HepG2 (cell line): Measurements from ENCODE around the gene DDX4. TPM values are rescaled to one million over a fixed set of nuclear protein-coding genes. Genes with fewer than 3 reads are reported as not detected.

Experiments
- ARID4A ChIP-seq: sonication (generic); formaldehyde crosslinking; IDR thresholded peaks from 2 replicates; pipeline ENCODE4 v1.5.0; 2020; ENCODE audit warnings: mild to moderate bottlenecking, missing genetic modification reagents, borderline replicate concordance
- ATF4 ChIP-seq, 2 experiments: fragments of 450-650 bp in 1 of 2; sonication (generic) in 1 of 2; formaldehyde crosslinking; IDR thresholded peaks; 2 replicates each; pipeline versions ENCODE4 v1.5.0 to v1.8.0; 2020 to 2022; ENCODE audit warnings: mild to moderate bottlenecking in 1 of 2, missing genetic modification reagents in 1 of 2
- DNMT1 ChIP-seq: sonication (generic); formaldehyde crosslinking; IDR thresholded peaks from 2 replicates; pipeline ENCODE4 v1.5.1; 2020; ENCODE audit warnings: mild to moderate bottlenecking, missing genetic modification reagents
- E2F1 ChIP-seq: sonication (generic); formaldehyde crosslinking; IDR thresholded peaks from 2 replicates; pipeline ENCODE4 v1.5.0; 2020; ENCODE audit warnings: missing genetic modification reagents
- FOXP4 ChIP-seq: sonication (generic); formaldehyde crosslinking; IDR thresholded peaks from 2 replicates; pipeline ENCODE4 v1.4.0; 2020; ENCODE audit warnings: missing genetic modification reagents
- GMEB1 ChIP-seq: sonication (generic); formaldehyde crosslinking; IDR thresholded peaks from 2 replicates; pipeline ENCODE4 v1.5.1; 2020; ENCODE audit warnings: missing genetic modification reagents, mild to moderate bottlenecking, borderline replicate concordance
- PRMT3 ChIP-seq: sonication (generic); formaldehyde crosslinking; IDR thresholded peaks from 2 replicates; pipeline ENCODE4 v1.8.1; 2022; ENCODE audit warnings: low read depth, mild to moderate bottlenecking, moderate library complexity, missing genetic modification reagents, borderline replicate concordance
- REPIN1 ChIP-seq: sonication (generic); formaldehyde crosslinking; IDR thresholded peaks from 2 replicates; pipeline ENCODE4 v1.8.0; 2022; ENCODE audit warnings: missing genetic modification reagents, low read depth, mild to moderate bottlenecking, borderline replicate concordance
- RFX3 ChIP-seq: IDR thresholded peaks from 2 replicates; pipeline ENCODE4 v1.6.1; 2016; ENCODE audit warnings: missing biosample characterization, missing genetic modification reagents
- SAP130 ChIP-seq: IDR thresholded peaks from 2 replicates; pipeline ENCODE4 v1.6.1; 2016; ENCODE audit warnings: low read depth
- ZNF646 ChIP-seq: sonication (generic); formaldehyde crosslinking; IDR thresholded peaks from 2 replicates; pipeline ENCODE4 v1.9.0; 2021; ENCODE audit warnings: mild to moderate bottlenecking, missing genetic modification reagents
- ZNF772 ChIP-seq: sonication (generic); formaldehyde crosslinking; IDR thresholded peaks from 2 replicates; pipeline ENCODE4 v1.5.0; 2020; ENCODE audit warnings: mild to moderate bottlenecking, missing genetic modification reagents
- polyA plus RNA-seq, 8 experiments: library from polyadenylated mRNA; depleted of rRNA in 3 of 8; stranded (reverse) in 7 of 8; unstranded in 1 of 8; fragments of >200 nt; fragmentation: Illumina TruSeq in 4 of 8; extraction: Trizol in 4 of 8; gene quantifications; 2 replicates each; pipeline versions ENCODE4 v1.2.1 to v1.2.3, GENCODE V29; 2011 to 2016; ENCODE audit warnings: low read depth in 4 of 8, missing spikeins in 1 of 8, mixed read lengths in 1 of 8; ENCODE audit not compliant: insufficient read depth in 1 of 8
- total RNA-seq, 5 experiments: library from RNA; depleted of rRNA; stranded (reverse); fragments of >200 nt; fragmentation: Illumina TruSeq; extraction: Trizol; gene quantifications; 2 replicates each; pipeline ENCODE4 v1.2.3, GENCODE V29; 2016; ENCODE audit warnings: low read depth in 1 of 5

Gene DDX4
- total and polyA plus RNA-seq, 2 of the 13 experiments (the other 11 are each of a cell fraction or from before 2014, with no cell fraction given): 0.05 TPM; not detected in 1

GRCh38 chr5:55773057-55773456 is 35.2 kb downstream of the DDX4 start (continued):
- no peak for TF ChIP-seq REPIN1
- TF ChIP-seq PRMT3 (CRISPR knock-in tag): no peak
- TF ChIP-seq FOXP4: peak; percentile 45; the same call in 1 of the 2 replicates
- TF ChIP-seq DNMT1 (CRISPR knock-in tag): no peak
- TF ChIP-seq ARID4A: no peak
- TF ChIP-seq SAP130: no peak
- TF ChIP-seq E2F1 (CRISPR knock-in tag): no peak
- no peak for TF ChIP-seq GMEB1
- TF ChIP-seq ZNF646 (CRISPR knock-in tag): no peak
- no peak for TF ChIP-seq RFX3 (CRISPR knock-in tag)
- no peak for TF ChIP-seq ZNF772
- peak in 1 of 2 experiments; percentile 43; a peak in 1 of 4 replicates for TF ChIP-seq ATF4 (CRISPR knock-in tag; IDR thresholded peaks at IDR 0.05)
